H1 (cell line): ENCODE data around the gene CNPY4. TPM values are rescaled to one million over a fixed set of nuclear protein-coding genes. Genes with fewer than 3 reads are reported as not detected.

Source experiments
- ASH2L ChIP-seq: fragments of 200-600, 300-600 bp; sonication (generic); IDR thresholded peaks from one replicate; pipeline ENCODE4 v1.7.1; 2017; ENCODE audit warnings: low read length
- CHD1 ChIP-seq: IDR thresholded peaks from 2 replicates; pipeline ENCODE4 v1.6.1; 2012; ENCODE audit warnings: low read depth, low read length, improper control_type of control experiment
- EGR1 ChIP-seq: IDR thresholded peaks from 2 replicates; pipeline ENCODE4 v1.6.1; 2011; ENCODE audit warnings: low read depth, low read length, borderline replicate concordance
- EP300 ChIP-seq, 2 experiments: IDR thresholded peaks; 1 replicate in 1 of 2; 2 replicates in 1 of 2; pipeline ENCODE4 v1.6.1; 2011 to 2012; ENCODE audit warnings: low read depth in 2 of 2, low read length in 2 of 2, mild to moderate bottlenecking in 2 of 2, borderline replicate concordance in 1 of 2, inconsistent platforms in 1 of 2, moderate library complexity in 1 of 2
- NRF1 ChIP-seq: IDR thresholded peaks from 2 replicates; pipeline ENCODE4 v1.6.1; 2011; ENCODE audit warnings: mild to moderate bottlenecking, low read depth, low read length, improper control_type of control experiment
- RBBP5 ChIP-seq: IDR thresholded peaks from 2 replicates; pipeline ENCODE4 v1.7.1; 2012; ENCODE audit warnings: low read depth, mild to moderate bottlenecking, inconsistent platforms, low read length, moderate library complexity, borderline replicate concordance
- RFX5 ChIP-seq: IDR thresholded peaks from 2 replicates; pipeline ENCODE4 v1.6.1; 2011; ENCODE audit warnings: low read depth, low read length, improper control_type of control experiment, borderline replicate concordance
- SRF ChIP-seq: IDR thresholded peaks from 2 replicates; pipeline ENCODE4 v1.6.1; 2011; ENCODE audit warnings: mild to moderate bottlenecking, low read depth, low read length, moderate library complexity
- TCF12 ChIP-seq: IDR thresholded peaks from 2 replicates; pipeline ENCODE4 v1.6.1; 2011; ENCODE audit warnings: low read depth, mild to moderate bottlenecking, low read length
- polyA plus RNA-seq, 7 experiments: library from polyadenylated mRNA; depleted of rRNA in 3 of 7; stranded (reverse) in 5 of 7; unstranded in 2 of 7; fragments of >200 nt in 5 of 7; fragments of 200-250 nt in 2 of 7; gene quantifications; 1 replicate in 5 of 7; 2 replicates in 1 of 7; 4 replicates in 1 of 7; pipeline versions ENCODE4 v1.2.1 to v1.2.3, GENCODE V29; 2011 to 2013; ENCODE audit warnings: missing spikeins in 2 of 7, mixed read lengths in 2 of 7
- total RNA-seq: library from RNA; stranded (reverse); fragmentation: NEBNext Ultra II Directional; extraction: Animal tissue kit (Norgen Biotek cat#: 25700); gene quantifications from 2 replicates; pipeline ENCODE4 v1.2.1, GENCODE V29; 2021

The CNPY4 gene
- total and polyA plus RNA-seq, 2 of the 8 experiments (the other 6 are each of a cell fraction or from before 2014, with no cell fraction given) = 10.2 to 15.3 TPM

DNA sequence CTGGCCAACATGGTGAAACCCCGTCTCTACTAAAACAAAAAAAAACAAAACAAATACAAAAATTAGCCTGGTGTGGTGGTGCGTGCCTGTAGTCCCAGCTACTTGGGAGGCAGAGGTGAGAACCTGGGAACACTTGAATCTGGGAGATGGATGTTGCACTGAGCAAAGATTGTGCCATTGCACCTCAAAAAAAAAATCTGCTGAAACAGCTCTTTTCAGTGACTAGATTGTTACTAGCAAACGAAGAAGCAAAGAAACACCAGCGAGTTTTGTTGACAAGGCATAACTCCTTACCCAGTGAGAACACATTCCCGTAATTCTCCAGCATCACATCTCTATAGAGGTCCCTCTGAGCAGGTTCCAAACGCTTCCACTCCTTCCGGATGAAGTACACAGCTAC is 44.6 kb upstream of the CNPY4 start (continued):
- TF ChIP-seq TCF12 = no peak
- no peak for TF ChIP-seq CHD1
- no peak for TF ChIP-seq EP300 (IDR thresholded peaks at IDR 0.05; ENCODE audit: borderline replicate concordance in 1 of 2, low read depth in 2 of 2, low read length in 2 of 2)
- TF ChIP-seq NRF1 = no peak
- TF ChIP-seq EGR1 = no peak
- no peak for TF ChIP-seq RFX5
- no peak for TF ChIP-seq SRF
- no peak for TF ChIP-seq ASH2L
- no peak for TF ChIP-seq RBBP5
